NCI-H187 treated with DMSO at 0.1 percent for 48 hours (cell line): Measurements from ENCODE around the gene VCP.

Experiments used
- DNase-seq: peaks from one replicate; lab custom pipeline; 2025; lab: John Stamatoyannopoulos, UW

The VCP gene

GRCh38 chr9:35072461-35073278, at the start of gene VCP:
TSS of gene VCP (minus strand) at chr9:35072625. CDS start at chr9:35072353, 272 bp downstream.
- DNase-seq = peak; percentile 97

GRCh38 chr9:35116898-35117551, 44.6 kb upstream of the VCP start:
- peak; percentile 22 for DNase-seq

GRCh38 chr9:35116539-35116897, 44.1 kb upstream of the VCP start:
- no peak for DNase-seq

GRCh38 chr9:35115680-35116538, 43.5 kb upstream of the VCP start, which contains the start of gene ATOSB:
TSS of gene ATOSB (minus strand) at chr9:35115862. CDS start at chr9:35108274, 7,588 bp downstream.
- DNase-seq = peak; percentile 94

- no peak for DNase-seq
These were observed 42.6 kb upstream of the VCP start for GRCh38 chr9:35114840-35115628.

- DNase-seq = peak; percentile 55
These were observed 41.9 kb upstream of the VCP start for GRCh38 chr9:35114113-35114839.

GRCh38 chr9:35112257-35113020, 40.0 kb upstream of the VCP start:
- no peak for DNase-seq

GRCh38 chr9:35111001-35111933, 38.8 kb upstream of the VCP start:
- peak; percentile 80 for DNase-seq

GRCh38 chr9:35110327-35110761, 37.9 kb upstream of the VCP start:
- no peak for DNase-seq

GRCh38 chr9:35108946-35109575, 36.6 kb upstream of the VCP start:
- no peak for DNase-seq

GRCh38 chr9:35108461-35108860, 36.0 kb upstream of the VCP start:
- DNase-seq = no peak

- DNase-seq = no peak
These were observed 35.2 kb upstream of the VCP start for GRCh38 chr9:35107297-35108290.

- DNase-seq = no peak
These were observed 33.9 kb upstream of the VCP start for GRCh38 chr9:35106343-35106730.

- DNase-seq = no peak
These were observed 33.3 kb upstream of the VCP start for GRCh38 chr9:35105571-35106342.

- DNase-seq = no peak
These were observed 32.7 kb upstream of the VCP start for GRCh38 chr9:35105126-35105525.

GRCh38 chr9:35104586-35104985, 32.2 kb upstream of the VCP start:
- DNase-seq = no peak
